GM12878 (cell line): ENCODE data around the gene ZFP1. TPM values are rescaled to one million over a fixed set of nuclear protein-coding genes. Genes with fewer than 3 reads are reported as not detected.

Experiments
- ATAC-seq: fragments of 200-7000 bp; cut with Tn5 transposase; 3 replicates; pipeline ENCODE4 v1.9.1; 2020; ENCODE audit warnings: mild to moderate bottlenecking, moderate library complexity
- BruUV-seq: library from RNA; stranded (reverse); fragments of 400-500 nt; replicated peaks from 2 replicates; lab custom pipeline; 2021; lab: Mats Ljungman, UMichigan
- CTCF ChIA-PET: fragments of 300-600 bp; sonication (Branson Sonifier 250); formaldehyde crosslinking; extraction: SDS; loops from one replicate; lab custom pipeline; 2021; ENCODE audit warnings: inconsistent platforms; lab: Yijun Ruan, JAX
- POLR2A ChIA-PET: fragments of 350-600 bp; formaldehyde crosslinking; extraction: SDS; loops from one replicate; lab custom pipeline; 2021; ENCODE audit warnings: inconsistent platforms; lab: Charles Lee
- RAD21 ChIA-PET: fragments of 300-600 bp; sonication (Branson Sonifier 250); formaldehyde crosslinking; loops from one replicate; lab custom pipeline; 2023; ENCODE audit warnings: antibody characterized with exemption; ENCODE audit not compliant: unreplicated experiment; lab: Charles Lee
- SMC1A ChIA-PET: fragments of 300-600 bp; sonication (Branson Sonifier 250); formaldehyde crosslinking; loops from one replicate; lab custom pipeline; 2023; ENCODE audit not compliant: unreplicated experiment, uncharacterized antibody; lab: Charles Lee
- DNase-seq: peaks from one replicate; pipeline ENCODE4 v3.0.0-alpha.2; 2011; ENCODE audit warnings: low read depth, low spot score
- FAIRE-seq: peaks from 3 replicates; lab custom pipeline; 2011; peaks lifted over from hg19 to GRCh38; lab: Jason Lieb, UNC
- H2AFZ ChIP-seq: 2 replicates; pipeline ENCODE4 v1.6.0; 2011; ENCODE audit warnings: low read depth, low read length, control low read depth; ENCODE audit not compliant: control insufficient read depth
- H3K27ac ChIP-seq: 2 replicates; pipeline ENCODE4 v1.5.1; 2011; ENCODE audit warnings: control low read depth; ENCODE audit not compliant: control insufficient read depth, insufficient read depth
- H3K27me3 ChIP-seq, 2 experiments: replicated peaks in 1 of 2; 2 replicates each; pipeline versions ENCODE4 v1.6.0 to v1.6.1; 2011; ENCODE audit warnings: low read length in 1 of 2; ENCODE audit not compliant: control insufficient read depth in 2 of 2, insufficient read depth in 2 of 2
- H3K36me3 ChIP-seq, 2 experiments: 2 replicates each; pipeline ENCODE4 v1.5.1; 2011; ENCODE audit warnings: low read length in 1 of 2; ENCODE audit not compliant: control insufficient read depth in 2 of 2, insufficient read depth in 2 of 2
- H3K4me1 ChIP-seq: 2 replicates; pipeline ENCODE4 v1.6.1; 2011; ENCODE audit warnings: mild to moderate bottlenecking, low read length, moderate library complexity, mixed read lengths; ENCODE audit not compliant: control insufficient read depth, insufficient read depth
- H3K4me2 ChIP-seq: 2 replicates; pipeline ENCODE4 v1.6.0; 2011; ENCODE audit warnings: control low read depth; ENCODE audit not compliant: control insufficient read depth, insufficient read depth
- H3K4me3 ChIP-seq: fragments of 200-600 bp; sonication (generic); 2 replicates; pipeline ENCODE4 v1.5.1; 2016
- H3K79me2 ChIP-seq: 2 replicates; pipeline ENCODE4 v1.6.0; 2011; ENCODE audit warnings: low read length; ENCODE audit not compliant: control insufficient read depth, insufficient read depth
- H3K9ac ChIP-seq: 2 replicates; pipeline ENCODE4 v1.8.0; 2011; ENCODE audit warnings: low read length, control low read depth, mixed read lengths; ENCODE audit not compliant: control insufficient read depth, insufficient read depth
- H3K9me3 ChIP-seq: replicated peaks from 3 replicates; pipeline ENCODE4 v1.5.1; 2011; ENCODE audit warnings: mild to moderate bottlenecking, low read length; ENCODE audit not compliant: control insufficient read depth, insufficient read depth
- H4K20me1 ChIP-seq: 2 replicates; pipeline ENCODE4 v1.6.0; 2011; ENCODE audit not compliant: control insufficient read depth, insufficient read depth
- CEBPB ChIP-seq, 2 experiments: fragments of 150-350 bp in 1 of 2; IDR thresholded peaks; 2 replicates each; pipeline ENCODE4 v1.6.1; 2012 to 2014; ENCODE audit warnings: low read depth in 2 of 2, low read length in 2 of 2, borderline replicate concordance in 1 of 2, inconsistent platforms in 1 of 2
- CHD1 ChIP-seq: IDR thresholded peaks from 2 replicates; pipeline ENCODE4 v1.6.1; 2012; ENCODE audit warnings: low read depth, low read length, improper control_type of control experiment
- DPF2 ChIP-seq: fragments of 450-650 bp; IDR thresholded peaks from 2 replicates; pipeline ENCODE4 v1.6.1; 2017; ENCODE audit warnings: mild to moderate bottlenecking
- FOS ChIP-seq: IDR thresholded peaks from 3 replicates; pipeline ENCODE4 v1.6.1; 2011; ENCODE audit warnings: borderline replicate concordance; ENCODE audit not compliant: insufficient read length; ENCODE audit errors: extremely low read depth
- JUND ChIP-seq: IDR thresholded peaks from 2 replicates; pipeline ENCODE4 v1.6.1; 2012; ENCODE audit warnings: low read depth, mild to moderate bottlenecking, low read length, improper control_type of control experiment, moderate library complexity
- MYB ChIP-seq: fragments of 150-350 bp; IDR thresholded peaks from 2 replicates; pipeline ENCODE4 v1.6.1; 2014; ENCODE audit warnings: mild to moderate bottlenecking, low read depth, low read length, borderline replicate concordance
- NFYB ChIP-seq: IDR thresholded peaks from 2 replicates; pipeline ENCODE4 v1.6.1; 2011; ENCODE audit warnings: low read depth, mild to moderate bottlenecking, low read length, improper control_type of control experiment, moderate library complexity; ENCODE audit not compliant: insufficient read depth
- PAX5 ChIP-seq: IDR thresholded peaks from 2 replicates; pipeline ENCODE4 v1.6.1; 2011; ENCODE audit warnings: low read depth, low read length, borderline replicate concordance
- SIX5 ChIP-seq: IDR thresholded peaks from 2 replicates; pipeline ENCODE4 v1.6.1; 2011; ENCODE audit warnings: mild to moderate bottlenecking, low read depth, low read length, moderate library complexity; ENCODE audit not compliant: severe bottlenecking
- TARDBP ChIP-seq: IDR thresholded peaks from 2 replicates; pipeline ENCODE4 v1.6.1; 2016; ENCODE audit warnings: borderline replicate concordance
- ZNF207 ChIP-seq: fragments of 450-650 bp; IDR thresholded peaks from 2 replicates; pipeline ENCODE4 v1.6.1; 2014; ENCODE audit warnings: antibody characterized with exemption, mild to moderate bottlenecking, borderline replicate concordance
- ZZZ3 ChIP-seq: IDR thresholded peaks from 2 replicates; pipeline ENCODE4 v1.6.1; 2011; ENCODE audit warnings: low read depth; ENCODE audit not compliant: control insufficient read depth, insufficient read length
- WGBS: methylation state at CpG from one replicate; pipeline ENCODE4 v1.1.6; 2016; ENCODE audit warnings: low lambda C conversion rate; ENCODE audit not compliant: insufficient replicate concordance, insufficient coverage; ENCODE audit errors: missing lambda C conversion rate; 5-methylcytosine and 5-hydroxymethylcytosine counted together
- in situ Hi-C: fragments of 300-500 bp; cut with MboI; formaldehyde crosslinking; loops from 9 replicates; pipeline ENCODE4 v1.14.3; 2018; ENCODE audit warnings: mixed read lengths
- intact Hi-C: fragments of 100-400 bp; cut with micrococcal nuclease; formaldehyde crosslinking; loops from one replicate; pipeline ENCODE4 v1.14.2; 2022; ENCODE audit not compliant: unreplicated experiment
- polyA plus RNA-seq, 11 experiments: library from polyadenylated mRNA; depleted of rRNA in 4 of 11; unstranded in 6 of 11; stranded (reverse) in 5 of 11; fragments of >200 nt; fragmentation: Nextera tagmentation in 4 of 11; fragmentation: Illumina TruSeq in 1 of 11; extraction: Ambion mirVana in 4 of 11; extraction: Trizol in 1 of 11; gene quantifications; 1 replicate in 1 of 11; 2 replicates in 10 of 11; pipeline versions ENCODE4 v1.2.1 to v1.2.3, GENCODE V29; 2011 to 2016; ENCODE audit warnings: inconsistent platforms in 2 of 11, missing spikeins in 2 of 11, low read depth in 1 of 11
- total RNA-seq, 4 experiments: library from RNA; depleted of rRNA in 3 of 4; stranded (reverse); fragments of >200 nt in 3 of 4; fragmentation: Illumina TruSeq in 1 of 4; extraction: Trizol in 1 of 4; gene quantifications; 2 replicates each; pipeline versions ENCODE4 v1.2.1 to v1.2.3, GENCODE V29; 2013 to 2021

ZFP1 gene
- total and polyA plus RNA-seq, 10 of the 15 experiments (the other 5 are each of a cell fraction or from before 2014, with no cell fraction given): 3.5 to 17.6 (median 14.7) TPM

- no peak for TF ChIP-seq ZZZ3
- no peak for TF ChIP-seq CEBPB (IDR thresholded peaks at IDR 0.05; ENCODE audit: borderline replicate concordance in 1 of 2, low read depth in 2 of 2, low read length in 2 of 2)
- TF ChIP-seq, all 136 proteins: peak for 0
Observed at GRCh38 chr16:75193265-75193650, 44.9 kb downstream of the ZFP1 start (continued).

DNA sequence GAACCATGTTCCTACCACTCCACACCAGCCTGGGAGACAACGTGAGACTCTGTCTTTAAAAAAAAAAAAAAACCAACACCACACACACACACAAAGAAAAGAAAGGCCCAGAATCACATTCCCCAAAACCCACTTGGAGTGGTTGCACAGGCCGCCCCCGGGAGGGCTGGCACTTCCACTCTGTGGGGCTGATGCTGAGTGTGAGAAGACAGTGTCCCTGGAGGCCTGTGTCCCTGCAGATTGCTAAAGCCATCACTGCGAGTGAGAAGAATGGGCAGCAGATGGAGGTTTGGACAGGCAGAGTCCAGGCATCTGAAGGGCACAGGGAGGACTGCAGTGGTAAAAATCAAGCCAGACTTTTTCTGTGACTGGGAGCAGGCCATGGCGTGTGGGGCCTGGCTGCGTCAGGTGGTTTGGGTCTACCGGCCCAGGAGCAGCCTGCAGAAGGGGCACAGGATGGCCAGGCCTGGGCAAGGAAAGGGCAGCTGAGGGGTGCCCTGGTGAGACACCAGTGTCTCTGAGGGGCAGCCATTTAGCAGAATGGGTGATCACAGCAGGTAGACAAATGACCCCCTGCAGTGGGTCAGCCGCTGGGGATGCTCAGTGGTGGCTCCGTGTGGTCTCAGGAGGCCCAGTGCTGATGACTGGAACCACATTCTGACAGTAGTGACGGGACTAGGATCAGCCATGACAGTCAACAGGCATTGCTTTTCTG lies 45.6 kb downstream of the ZFP1 start:
- RAD21 ChIA-PET: no interaction called here
- no peak for TF ChIP-seq PAX5
- TF ChIP-seq JUND: no peak
- no peak for TF ChIP-seq TARDBP
- no peak for TF ChIP-seq FOS
- no peak for TF ChIP-seq SIX5
- TF ChIP-seq NFYB: no peak
- TF ChIP-seq ZNF207: no peak
- TF ChIP-seq CHD1: no peak
- TF ChIP-seq MYB: no peak
- no peak for TF ChIP-seq DPF2
- TF ChIP-seq, all 136 proteins: peak for 0
- BruUV-seq: no TSS peak
- H2AFZ ChIP-seq: no peak overlapping the region
- DNase-seq: no peak
- in situ Hi-C loops (no loop called here), intact Hi-C loops (no loop called here)
- no peak overlapping the region for H3K4me3 ChIP-seq
- no peak for ATAC-seq
- 64% methylated on average over 10 of the region's 10 CpGs for WGBS
- no peak overlapping the region for H3K27ac ChIP-seq
- H3K9ac ChIP-seq: no peak overlapping the region
- H3K79me2 ChIP-seq: no peaks in the 10 kb centered on the region
- no peaks in the 10 kb centered on the region for H3K9me3 ChIP-seq
- no peaks in the 10 kb centered on the region for H3K4me1 ChIP-seq
- no peak overlapping the region for H3K4me2 ChIP-seq
- H3K27me3 ChIP-seq: peaks cover 1 to 4% of the 10 kb centered on the region in 2 experiments
- no peak for FAIRE-seq
- no peaks in the 10 kb centered on the region for H3K36me3 ChIP-seq
- ChIA-PET SMC1A (interaction anchor here (1.0 kb wide), 1 partner anchor 18 kb away, joined by 3 read pairs; no protein-coding TSS in a partner anchor), CTCF (no interaction called here), POLR2A (no interaction called here)
- H4K20me1 ChIP-seq: no peaks in the 10 kb centered on the region
